Smooth muscle cell (in vitro differentiated cells): Measurements from ENCODE around the gene AP1S2. TPM values are rescaled to one million over a fixed set of nuclear protein-coding genes. Genes with fewer than 3 reads are reported as not detected.
A peak's percentile ranks its signal among the peaks of the same experiment; 100 is the strongest.

Experiments
- DNase-seq: peaks from one replicate; lab custom pipeline; 2025; ENCODE audit not compliant: unreplicated experiment; lab: John Stamatoyannopoulos, UW
- H2AFZ ChIP-seq: fragments of 200-600 bp; sonication (generic); 2 replicates; pipeline ENCODE4 v1.6.0; 2016; ENCODE audit warnings: antibody characterized with exemption, low read depth, mild to moderate bottlenecking
- H3F3A ChIP-seq: fragments of 200-600 bp; sonication (generic); 2 replicates; pipeline ENCODE4 v1.6.0; 2017; ENCODE audit warnings: antibody characterized with exemption, low read depth
- H3K27ac ChIP-seq: fragments of 200-600 bp; sonication (generic); 2 replicates; pipeline ENCODE4 v1.5.1; 2016; ENCODE audit warnings: low read depth, mild to moderate bottlenecking
- H3K27me3 ChIP-seq: fragments of 200-600 bp; sonication (generic); 2 replicates; pipeline ENCODE4 v1.6.1; 2016; ENCODE audit warnings: low read depth, mild to moderate bottlenecking
- H3K36me3 ChIP-seq: fragments of 200-600 bp; sonication (generic); 2 replicates; pipeline ENCODE4 v1.5.1; 2016; ENCODE audit warnings: low read depth
- H3K4me1 ChIP-seq: fragments of 200-600 bp; sonication (generic); 2 replicates; pipeline ENCODE4 v1.5.1; 2016; ENCODE audit warnings: low read depth
- H3K4me2 ChIP-seq: fragments of 200-600 bp; sonication (generic); 2 replicates; pipeline ENCODE4 v1.6.0; 2016; ENCODE audit warnings: mild to moderate bottlenecking
- H3K4me3 ChIP-seq: fragments of 200-600 bp; sonication (generic); 2 replicates; pipeline ENCODE4 v1.5.1; 2016; ENCODE audit warnings: mild to moderate bottlenecking
- H3K79me2 ChIP-seq: fragments of 200-600 bp; sonication (generic); 2 replicates; pipeline ENCODE4 v1.6.0; 2016; ENCODE audit warnings: low read depth, mild to moderate bottlenecking
- H3K9ac ChIP-seq: fragments of 200-600 bp; sonication (generic); 2 replicates; pipeline ENCODE4 v1.6.0; 2016; ENCODE audit warnings: low read depth
- H3K9me3 ChIP-seq: fragments of 200-600 bp; sonication (generic); replicated peaks from 2 replicates; pipeline ENCODE4 v1.5.1; 2016; ENCODE audit warnings: low read depth
- H4K20me1 ChIP-seq: fragments of 200-600 bp; sonication (generic); 2 replicates; pipeline ENCODE4 v1.6.0; 2016; ENCODE audit warnings: low read depth
- CTCF ChIP-seq: fragments of 200-600 bp; sonication (generic); IDR thresholded peaks from 2 replicates; pipeline ENCODE4 v1.5.1; 2017; ENCODE audit warnings: borderline replicate concordance, mild to moderate bottlenecking, antibody characterized with exemption; ENCODE audit not compliant: insufficient read depth, poor library complexity, severe bottlenecking
- WGBS: methylation state at CpG from one replicate; pipeline ENCODE4 v1.1.7; 2016; ENCODE audit warnings: low lambda C conversion rate; 5-methylcytosine and 5-hydroxymethylcytosine counted together
- polyA plus RNA-seq: library from polyadenylated mRNA; unstranded; fragments of >200 nt; fragmentation: Nextera tagmentation; extraction: Ambion mirVana; gene quantifications from 2 replicates; pipeline ENCODE4 v1.2.1, GENCODE V29; 2016
- total RNA-seq: library from RNA; depleted of rRNA; stranded (reverse); fragments of >200 nt; gene quantifications from 2 replicates; pipeline ENCODE4 v1.2.3, GENCODE V29; 2014

Gene AP1S2
- total and polyA plus RNA-seq, 2 experiments from 2014 or later = 120 to 162 TPM

GRCh38 chrX:15873566-15873965 lies 19.0 kb upstream of the AP1S2 start:
- no peaks in the 10 kb centered on the region for H3K36me3 ChIP-seq
- no peaks in the 10 kb centered on the region for H3K9me3 ChIP-seq
- WGBS = 73% methylated on average over 4 of the region's 4 CpGs
- no peaks in the 10 kb centered on the region for H3K79me2 ChIP-seq
- no peak overlapping the region for H2AFZ ChIP-seq
- no peak overlapping the region for H3K9ac ChIP-seq
- H3K27me3 ChIP-seq = no peaks in the 10 kb centered on the region
- H3F3A ChIP-seq = no peaks in the 10 kb centered on the region
- H3K4me2 ChIP-seq = no peak overlapping the region
- H4K20me1 ChIP-seq = no peaks in the 10 kb centered on the region
- no peak overlapping the region for H3K4me3 ChIP-seq
- H3K27ac ChIP-seq = no peak overlapping the region
- no peak for TF ChIP-seq CTCF
- H3K4me1 ChIP-seq = no peaks in the 10 kb centered on the region
- DNase-seq = no peak

- Histone ChIP-seq H3F3A (no peaks in the 10 kb centered on the region), H2AFZ (no peak overlapping the region), H3K36me3 (no peaks in the 10 kb centered on the region), H3K4me3 (no peak overlapping the region), H4K20me1 (no peaks in the 10 kb centered on the region), H3K9me3 (no peaks in the 10 kb centered on the region), H3K27me3 (no peaks in the 10 kb centered on the region), H3K9ac (no peak overlapping the region), H3K79me2 (no peaks in the 10 kb centered on the region), H3K4me2 (no peak overlapping the region), H3K4me1 (peaks cover 6% of the 10 kb centered on the region), H3K27ac (no peak overlapping the region)
- no peak for DNase-seq
- no peak for TF ChIP-seq CTCF
- 84% methylated on average over 4 of the region's 4 CpGs for WGBS
These were observed 15.7 kb upstream of the AP1S2 start for GRCh38 chrX:15870310-15870709.

- no peaks in the 10 kb centered on the region for H3K36me3 ChIP-seq
- 94% methylated on average over 4 of the region's 4 CpGs for WGBS
- H3F3A ChIP-seq = no peaks in the 10 kb centered on the region
- TF ChIP-seq CTCF = no peak
- H3K4me3 ChIP-seq = no peak overlapping the region
- H3K9me3 ChIP-seq = no peaks in the 10 kb centered on the region
- no peaks in the 10 kb centered on the region for H3K79me2 ChIP-seq
- no peak overlapping the region for H2AFZ ChIP-seq
- no peak overlapping the region for H3K9ac ChIP-seq
- no peak for DNase-seq
- no peak overlapping the region for H3K4me2 ChIP-seq
- no peak overlapping the region for H3K27ac ChIP-seq
- no peaks in the 10 kb centered on the region for H4K20me1 ChIP-seq
- no peaks in the 10 kb centered on the region for H3K27me3 ChIP-seq
- peaks cover 10% of the 10 kb centered on the region for H3K4me1 ChIP-seq
These were observed 15.1 kb upstream of the AP1S2 start for GRCh38 chrX:15869695-15870094.

- no peaks in the 10 kb centered on the region for H3F3A ChIP-seq
- peak overlapping the region; percentile 34 for H2AFZ ChIP-seq
- 46% methylated on average over 3 of the region's 3 CpGs for WGBS
These were observed 11.5 kb upstream of the AP1S2 start for GRCh38 chrX:15866147-15866546.

More at GRCh38 chrX:15866147-15866546, 11.5 kb upstream of the AP1S2 start:
- no peak overlapping the region for H3K27ac ChIP-seq
- no peak overlapping the region for H3K4me2 ChIP-seq
- no peak overlapping the region for H3K4me3 ChIP-seq
- H4K20me1 ChIP-seq = no peaks in the 10 kb centered on the region
- no peaks in the 10 kb centered on the region for H3K27me3 ChIP-seq
- H3K4me1 ChIP-seq = peaks cover 10% of the 10 kb centered on the region
- no peaks in the 10 kb centered on the region for H3K79me2 ChIP-seq
- no peaks in the 10 kb centered on the region for H3K36me3 ChIP-seq
- no peak for DNase-seq
- H3K9ac ChIP-seq = no peak overlapping the region
- no peaks in the 10 kb centered on the region for H3K9me3 ChIP-seq
- no peak for TF ChIP-seq CTCF
